HepG2 (cell line): ENCODE measurements around the gene NAALAD2. TPM values are rescaled to one million over a fixed set of nuclear protein-coding genes. Genes with fewer than 3 reads are reported as not detected.

ENCODE experiments used
- FOXJ3 ChIP-seq: sonication (generic); formaldehyde crosslinking; IDR thresholded peaks from 2 replicates; pipeline ENCODE4 v1.4.0; 2020; ENCODE audit warnings: missing genetic modification reagents, mild to moderate bottlenecking, borderline replicate concordance
- GABPA ChIP-seq, 2 experiments: IDR thresholded peaks; 2 replicates each; pipeline ENCODE4 v1.6.1; 2011 to 2016; ENCODE audit warnings: low read depth in 2 of 2, low read length in 1 of 2, missing biosample characterization in 1 of 2, missing genetic modification characterization in 1 of 2
- KDM3A ChIP-seq: IDR thresholded peaks from 2 replicates; pipeline ENCODE4 v1.6.1; 2018; ENCODE audit warnings: low read depth, missing compliant biosample characterization
- KLF6 ChIP-seq: IDR thresholded peaks from 2 replicates; pipeline ENCODE4 v1.8.0; 2016; ENCODE audit warnings: missing biosample characterization, missing genetic modification reagents
- POLR2G ChIP-seq: fragments of 200-400 bp; formaldehyde crosslinking; IDR thresholded peaks from 2 replicates; pipeline ENCODE4 v1.6.1; 2018; ENCODE audit warnings: mild to moderate bottlenecking, low read depth, low read length, moderate library complexity
- SOX6 ChIP-seq, 2 experiments: fragments of 450-650 bp in 1 of 2; sonication (generic) in 1 of 2; formaldehyde crosslinking in 1 of 2; IDR thresholded peaks; 2 replicates each; pipeline versions ENCODE4 v1.4.0 to v1.6.1; 2017 to 2020; ENCODE audit warnings: antibody characterized with exemption in 1 of 2, mild to moderate bottlenecking in 1 of 2, missing genetic modification reagents in 1 of 2
- ZNF549 ChIP-seq: sonication (generic); formaldehyde crosslinking; IDR thresholded peaks from 2 replicates; pipeline ENCODE4 v1.5.0; 2020; ENCODE audit warnings: missing genetic modification reagents
- ZNF761 ChIP-seq: sonication (generic); formaldehyde crosslinking; conservative IDR thresholded peaks from 2 replicates; pipeline ENCODE4 v1.4.0; 2020; ENCODE audit warnings: mild to moderate bottlenecking, missing genetic modification reagents
- polyA plus RNA-seq, 8 experiments: library from polyadenylated mRNA; depleted of rRNA in 3 of 8; stranded (reverse) in 7 of 8; unstranded in 1 of 8; fragments of >200 nt; fragmentation: Illumina TruSeq in 4 of 8; extraction: Trizol in 4 of 8; gene quantifications; 2 replicates each; pipeline versions ENCODE4 v1.2.1 to v1.2.3, GENCODE V29; 2011 to 2016; ENCODE audit warnings: low read depth in 4 of 8, missing spikeins in 1 of 8, mixed read lengths in 1 of 8; ENCODE audit not compliant: insufficient read depth in 1 of 8
- total RNA-seq, 5 experiments: library from RNA; depleted of rRNA; stranded (reverse); fragments of >200 nt; fragmentation: Illumina TruSeq; extraction: Trizol; gene quantifications; 2 replicates each; pipeline ENCODE4 v1.2.3, GENCODE V29; 2016; ENCODE audit warnings: low read depth in 1 of 5
- TF ChIP-seq, protein P1 (sequence below): sonication (generic); formaldehyde crosslinking; IDR thresholded peaks from 2 replicates; pipeline ENCODE4 v1.4.0; 2020; ENCODE audit warnings: missing genetic modification reagents, mild to moderate bottlenecking, borderline replicate concordance
- TF ChIP-seq, protein P2 (sequence below): sonication (generic); formaldehyde crosslinking; IDR thresholded peaks from 2 replicates; pipeline ENCODE4 v1.4.0; 2020; ENCODE audit warnings: missing genetic modification reagents
- TF ChIP-seq, protein P3 (sequence below): sonication (generic); formaldehyde crosslinking; IDR thresholded peaks from 2 replicates; pipeline ENCODE4 v1.5.0; 2020; ENCODE audit warnings: mild to moderate bottlenecking, missing genetic modification reagents, borderline replicate concordance
- TF ChIP-seq, protein P4 (sequence below): sonication (generic); formaldehyde crosslinking; IDR thresholded peaks from 2 replicates; pipeline ENCODE4 v1.5.0; 2020; ENCODE audit warnings: mild to moderate bottlenecking, missing genetic modification reagents, borderline replicate concordance
- TF ChIP-seq, protein P5 (sequence below): sonication (generic); formaldehyde crosslinking; IDR thresholded peaks from 2 replicates; pipeline ENCODE4 v1.9.0; 2022; ENCODE audit warnings: low read depth, missing genetic modification reagents

NAALAD2 gene
- total and polyA plus RNA-seq, 2 of the 13 experiments (the other 11 are each of a cell fraction or from before 2014, with no cell fraction given): 8.0 to 8.9 TPM

DNA sequence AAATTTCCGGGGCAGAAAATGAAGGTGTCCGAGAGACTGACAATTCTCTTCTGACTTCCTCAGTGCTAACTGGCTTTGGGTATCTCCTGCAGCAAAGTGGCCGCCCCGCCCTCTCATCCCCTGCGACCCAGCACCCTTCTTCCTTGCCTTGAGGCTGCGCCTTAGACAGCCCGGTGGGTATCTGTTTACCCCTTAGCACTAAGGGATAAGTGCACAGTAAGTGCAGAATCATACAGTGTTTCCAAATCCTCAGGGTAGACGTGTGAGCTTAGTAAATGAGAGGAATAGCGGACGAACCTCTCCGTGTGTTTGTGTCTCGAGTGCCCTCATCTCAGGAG lies 88.8 kb downstream of the NAALAD2 start (continued):
- TF ChIP-seq, protein P1, sequence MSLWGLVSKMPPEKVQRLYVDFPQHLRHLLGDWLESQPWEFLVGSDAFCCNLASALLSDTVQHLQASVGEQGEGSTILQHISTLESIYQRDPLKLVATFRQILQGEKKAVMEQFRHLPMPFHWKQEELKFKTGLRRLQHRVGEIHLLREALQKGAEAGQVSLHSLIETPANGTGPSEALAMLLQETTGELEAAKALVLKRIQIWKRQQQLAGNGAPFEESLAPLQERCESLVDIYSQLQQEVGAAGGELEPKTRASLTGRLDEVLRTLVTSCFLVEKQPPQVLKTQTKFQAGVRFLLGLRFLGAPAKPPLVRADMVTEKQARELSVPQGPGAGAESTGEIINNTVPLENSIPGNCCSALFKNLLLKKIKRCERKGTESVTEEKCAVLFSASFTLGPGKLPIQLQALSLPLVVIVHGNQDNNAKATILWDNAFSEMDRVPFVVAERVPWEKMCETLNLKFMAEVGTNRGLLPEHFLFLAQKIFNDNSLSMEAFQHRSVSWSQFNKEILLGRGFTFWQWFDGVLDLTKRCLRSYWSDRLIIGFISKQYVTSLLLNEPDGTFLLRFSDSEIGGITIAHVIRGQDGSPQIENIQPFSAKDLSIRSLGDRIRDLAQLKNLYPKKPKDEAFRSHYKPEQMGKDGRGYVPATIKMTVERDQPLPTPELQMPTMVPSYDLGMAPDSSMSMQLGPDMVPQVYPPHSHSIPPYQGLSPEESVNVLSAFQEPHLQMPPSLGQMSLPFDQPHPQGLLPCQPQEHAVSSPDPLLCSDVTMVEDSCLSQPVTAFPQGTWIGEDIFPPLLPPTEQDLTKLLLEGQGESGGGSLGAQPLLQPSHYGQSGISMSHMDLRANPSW (CRISPR knock-in tag): 0 out of 2 replicates have a peak, but pooled peaks have one; percentile 38
- no peak for TF ChIP-seq FOXJ3 (CRISPR knock-in tag)
- TF ChIP-seq, protein P2, sequence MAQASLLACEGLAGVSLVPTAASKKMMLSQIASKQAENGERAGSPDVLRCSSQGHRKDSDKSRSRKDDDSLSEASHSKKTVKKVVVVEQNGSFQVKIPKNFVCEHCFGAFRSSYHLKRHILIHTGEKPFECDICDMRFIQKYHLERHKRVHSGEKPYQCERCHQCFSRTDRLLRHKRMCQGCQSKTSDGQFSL (CRISPR knock-in tag): no peak
- TF ChIP-seq, protein P3, sequence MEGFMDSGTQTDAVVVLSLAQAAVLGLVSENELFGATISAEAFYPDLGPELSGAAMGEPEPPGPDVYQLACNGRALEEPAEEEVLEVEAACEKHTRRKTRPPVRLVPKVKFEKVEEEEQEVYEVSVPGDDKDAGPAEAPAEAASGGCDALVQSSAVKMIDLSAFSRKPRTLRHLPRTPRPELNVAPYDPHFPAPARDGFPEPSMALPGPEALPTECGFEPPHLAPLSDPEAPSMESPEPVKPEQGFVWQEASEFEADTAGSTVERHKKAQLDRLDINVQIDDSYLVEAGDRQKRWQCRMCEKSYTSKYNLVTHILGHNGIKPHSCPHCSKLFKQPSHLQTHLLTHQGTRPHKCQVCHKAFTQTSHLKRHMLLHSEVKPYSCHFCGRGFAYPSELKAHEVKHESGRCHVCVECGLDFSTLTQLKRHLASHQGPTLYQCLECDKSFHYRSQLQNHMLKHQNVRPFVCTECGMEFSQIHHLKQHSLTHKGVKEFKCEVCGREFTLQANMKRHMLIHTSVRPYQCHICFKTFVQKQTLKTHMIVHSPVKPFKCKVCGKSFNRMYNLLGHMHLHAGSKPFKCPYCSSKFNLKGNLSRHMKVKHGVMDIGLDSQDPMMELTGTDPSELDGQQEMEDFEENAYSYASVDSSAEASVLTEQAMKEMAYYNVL: peak; percentile 9; the same call in 1 of the 2 replicates
- TF ChIP-seq, protein P4, sequence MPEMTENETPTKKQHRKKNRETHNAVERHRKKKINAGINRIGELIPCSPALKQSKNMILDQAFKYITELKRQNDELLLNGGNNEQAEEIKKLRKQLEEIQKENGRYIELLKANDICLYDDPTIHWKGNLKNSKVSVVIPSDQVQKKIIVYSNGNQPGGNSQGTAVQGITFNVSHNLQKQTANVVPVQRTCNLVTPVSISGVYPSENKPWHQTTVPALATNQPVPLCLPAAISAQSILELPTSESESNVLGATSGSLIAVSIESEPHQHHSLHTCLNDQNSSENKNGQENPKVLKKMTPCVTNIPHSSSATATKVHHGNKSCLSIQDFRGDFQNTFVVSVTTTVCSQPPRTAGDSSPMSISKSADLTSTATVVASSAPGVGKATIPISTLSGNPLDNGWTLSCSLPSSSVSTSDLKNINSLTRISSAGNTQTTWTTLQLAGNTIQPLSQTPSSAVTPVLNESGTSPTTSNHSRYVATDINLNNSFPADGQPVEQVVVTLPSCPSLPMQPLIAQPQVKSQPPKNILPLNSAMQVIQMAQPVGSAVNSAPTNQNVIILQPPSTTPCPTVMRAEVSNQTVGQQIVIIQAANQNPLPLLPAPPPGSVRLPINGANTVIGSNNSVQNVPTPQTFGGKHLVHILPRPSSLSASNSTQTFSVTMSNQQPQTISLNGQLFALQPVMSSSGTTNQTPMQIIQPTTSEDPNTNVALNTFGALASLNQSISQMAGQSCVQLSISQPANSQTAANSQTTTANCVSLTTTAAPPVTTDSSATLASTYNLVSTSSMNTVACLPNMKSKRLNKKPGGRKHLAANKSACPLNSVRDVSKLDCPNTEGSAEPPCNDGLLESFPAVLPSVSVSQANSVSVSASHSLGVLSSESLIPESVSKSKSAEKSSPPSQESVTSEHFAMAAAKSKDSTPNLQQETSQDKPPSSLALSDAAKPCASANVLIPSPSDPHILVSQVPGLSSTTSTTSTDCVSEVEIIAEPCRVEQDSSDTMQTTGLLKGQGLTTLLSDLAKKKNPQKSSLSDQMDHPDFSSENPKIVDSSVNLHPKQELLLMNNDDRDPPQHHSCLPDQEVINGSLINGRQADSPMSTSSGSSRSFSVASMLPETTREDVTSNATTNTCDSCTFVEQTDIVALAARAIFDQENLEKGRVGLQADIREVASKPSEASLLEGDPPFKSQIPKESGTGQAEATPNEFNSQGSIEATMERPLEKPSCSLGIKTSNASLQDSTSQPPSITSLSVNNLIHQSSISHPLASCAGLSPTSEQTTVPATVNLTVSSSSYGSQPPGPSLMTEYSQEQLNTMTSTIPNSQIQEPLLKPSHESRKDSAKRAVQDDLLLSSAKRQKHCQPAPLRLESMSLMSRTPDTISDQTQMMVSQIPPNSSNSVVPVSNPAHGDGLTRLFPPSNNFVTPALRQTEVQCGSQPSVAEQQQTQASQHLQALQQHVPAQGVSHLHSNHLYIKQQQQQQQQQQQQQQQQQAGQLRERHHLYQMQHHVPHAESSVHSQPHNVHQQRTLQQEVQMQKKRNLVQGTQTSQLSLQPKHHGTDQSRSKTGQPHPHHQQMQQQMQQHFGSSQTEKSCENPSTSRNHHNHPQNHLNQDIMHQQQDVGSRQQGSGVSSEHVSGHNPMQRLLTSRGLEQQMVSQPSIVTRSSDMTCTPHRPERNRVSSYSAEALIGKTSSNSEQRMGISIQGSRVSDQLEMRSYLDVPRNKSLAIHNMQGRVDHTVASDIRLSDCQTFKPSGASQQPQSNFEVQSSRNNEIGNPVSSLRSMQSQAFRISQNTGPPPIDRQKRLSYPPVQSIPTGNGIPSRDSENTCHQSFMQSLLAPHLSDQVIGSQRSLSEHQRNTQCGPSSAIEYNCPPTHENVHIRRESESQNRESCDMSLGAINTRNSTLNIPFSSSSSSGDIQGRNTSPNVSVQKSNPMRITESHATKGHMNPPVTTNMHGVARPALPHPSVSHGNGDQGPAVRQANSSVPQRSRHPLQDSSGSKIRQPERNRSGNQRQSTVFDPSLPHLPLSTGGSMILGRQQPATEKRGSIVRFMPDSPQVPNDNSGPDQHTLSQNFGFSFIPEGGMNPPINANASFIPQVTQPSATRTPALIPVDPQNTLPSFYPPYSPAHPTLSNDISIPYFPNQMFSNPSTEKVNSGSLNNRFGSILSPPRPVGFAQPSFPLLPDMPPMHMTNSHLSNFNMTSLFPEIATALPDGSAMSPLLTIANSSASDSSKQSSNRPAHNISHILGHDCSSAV (CRISPR knock-in tag): no peak
- TF ChIP-seq, protein P5, sequence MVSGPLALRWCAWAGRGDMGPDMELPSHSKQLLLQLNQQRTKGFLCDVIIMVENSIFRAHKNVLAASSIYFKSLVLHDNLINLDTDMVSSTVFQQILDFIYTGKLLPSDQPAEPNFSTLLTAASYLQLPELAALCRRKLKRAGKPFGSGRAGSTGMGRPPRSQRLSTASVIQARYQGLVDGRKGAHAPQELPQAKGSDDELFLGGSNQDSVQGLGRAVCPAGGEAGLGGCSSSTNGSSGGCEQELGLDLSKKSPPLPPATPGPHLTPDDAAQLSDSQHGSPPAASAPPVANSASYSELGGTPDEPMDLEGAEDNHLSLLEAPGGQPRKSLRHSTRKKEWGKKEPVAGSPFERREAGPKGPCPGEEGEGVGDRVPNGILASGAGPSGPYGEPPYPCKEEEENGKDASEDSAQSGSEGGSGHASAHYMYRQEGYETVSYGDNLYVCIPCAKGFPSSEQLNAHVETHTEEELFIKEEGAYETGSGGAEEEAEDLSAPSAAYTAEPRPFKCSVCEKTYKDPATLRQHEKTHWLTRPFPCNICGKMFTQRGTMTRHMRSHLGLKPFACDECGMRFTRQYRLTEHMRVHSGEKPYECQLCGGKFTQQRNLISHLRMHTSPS: 0 out of 2 replicates have a peak, but pooled peaks have one; percentile 9
- TF ChIP-seq SOX6 (IDR thresholded peaks at IDR 0.05): no peak
- peak; percentile 22; the same call in 1 of the 2 replicates for TF ChIP-seq SOX6 (CRISPR knock-in tag; IDR thresholded peaks at IDR 0.05)
- TF ChIP-seq KDM3A: 0 out of 2 replicates have a peak, but pooled peaks have one; percentile 5
- TF ChIP-seq POLR2G: peak; percentile 37; the same call in 1 of the 2 replicates
- TF ChIP-seq GABPA (IDR thresholded peaks at IDR 0.05; ENCODE audit: low read depth, low read length): no peak
- TF ChIP-seq GABPA (CRISPR knock-in tag; IDR thresholded peaks at IDR 0.05; ENCODE audit: low read depth): no peak
- no peak for TF ChIP-seq ZNF761
- no peak for TF ChIP-seq ZNF549 (CRISPR knock-in tag)
- 0 out of 2 replicates have a peak, but pooled peaks have one; percentile 7 for TF ChIP-seq KLF6 (CRISPR knock-in tag)
